H1 (cell line): ENCODE data around the gene FASTKD1. TPM values are rescaled to one million over a fixed set of nuclear protein-coding genes. Genes with fewer than 3 reads are reported as not detected.

ENCODE experiments used
- CHD1 ChIP-seq: IDR thresholded peaks from 2 replicates; pipeline ENCODE4 v1.6.1; 2012; ENCODE audit warnings: low read depth, low read length, improper control_type of control experiment
- EGR1 ChIP-seq: IDR thresholded peaks from 2 replicates; pipeline ENCODE4 v1.6.1; 2011; ENCODE audit warnings: low read depth, low read length, borderline replicate concordance
- RNF2 ChIP-seq: fragments of 200-900, 300-1000 bp; sonication (generic); IDR thresholded peaks from 2 replicates; pipeline ENCODE4 v1.7.1; 2016; ENCODE audit warnings: borderline replicate concordance, low read depth, mild to moderate bottlenecking, antibody characterized with exemption, low read length; ENCODE audit not compliant: poor library complexity, severe bottlenecking; ENCODE audit errors: missing control alignments
- TBP ChIP-seq: IDR thresholded peaks from 2 replicates; pipeline ENCODE4 v1.6.1; 2011; ENCODE audit warnings: low read depth, low read length, improper control_type of control experiment
- TEAD4 ChIP-seq: IDR thresholded peaks from 2 replicates; pipeline ENCODE4 v1.6.1; 2012; ENCODE audit warnings: low read depth, low read length, inconsistent platforms, mixed read lengths
- polyA plus RNA-seq, 7 experiments: library from polyadenylated mRNA; depleted of rRNA in 3 of 7; stranded (reverse) in 5 of 7; unstranded in 2 of 7; fragments of >200 nt in 5 of 7; fragments of 200-250 nt in 2 of 7; gene quantifications; 1 replicate in 5 of 7; 2 replicates in 1 of 7; 4 replicates in 1 of 7; pipeline versions ENCODE4 v1.2.1 to v1.2.3, GENCODE V29; 2011 to 2013; ENCODE audit warnings: missing spikeins in 2 of 7, mixed read lengths in 2 of 7
- total RNA-seq: library from RNA; stranded (reverse); fragmentation: NEBNext Ultra II Directional; extraction: Animal tissue kit (Norgen Biotek cat#: 25700); gene quantifications from 2 replicates; pipeline ENCODE4 v1.2.1, GENCODE V29; 2021
- TF ChIP-seq, protein P1 (sequence below): IDR thresholded peaks from 2 replicates; pipeline ENCODE4 v1.6.1; 2011; ENCODE audit warnings: low read depth, mild to moderate bottlenecking, low read length; ENCODE audit not compliant: insufficient read depth
- TF ChIP-seq, protein P2 (sequence below): IDR thresholded peaks from 2 replicates; pipeline ENCODE4 v1.6.1; 2011; ENCODE audit warnings: low read length, improper control_type of control experiment

Gene FASTKD1
- total and polyA plus RNA-seq, 2 of the 8 experiments (the other 6 are each of a cell fraction or from before 2014, with no cell fraction given) = 18.7 to 70.8 TPM

DNA sequence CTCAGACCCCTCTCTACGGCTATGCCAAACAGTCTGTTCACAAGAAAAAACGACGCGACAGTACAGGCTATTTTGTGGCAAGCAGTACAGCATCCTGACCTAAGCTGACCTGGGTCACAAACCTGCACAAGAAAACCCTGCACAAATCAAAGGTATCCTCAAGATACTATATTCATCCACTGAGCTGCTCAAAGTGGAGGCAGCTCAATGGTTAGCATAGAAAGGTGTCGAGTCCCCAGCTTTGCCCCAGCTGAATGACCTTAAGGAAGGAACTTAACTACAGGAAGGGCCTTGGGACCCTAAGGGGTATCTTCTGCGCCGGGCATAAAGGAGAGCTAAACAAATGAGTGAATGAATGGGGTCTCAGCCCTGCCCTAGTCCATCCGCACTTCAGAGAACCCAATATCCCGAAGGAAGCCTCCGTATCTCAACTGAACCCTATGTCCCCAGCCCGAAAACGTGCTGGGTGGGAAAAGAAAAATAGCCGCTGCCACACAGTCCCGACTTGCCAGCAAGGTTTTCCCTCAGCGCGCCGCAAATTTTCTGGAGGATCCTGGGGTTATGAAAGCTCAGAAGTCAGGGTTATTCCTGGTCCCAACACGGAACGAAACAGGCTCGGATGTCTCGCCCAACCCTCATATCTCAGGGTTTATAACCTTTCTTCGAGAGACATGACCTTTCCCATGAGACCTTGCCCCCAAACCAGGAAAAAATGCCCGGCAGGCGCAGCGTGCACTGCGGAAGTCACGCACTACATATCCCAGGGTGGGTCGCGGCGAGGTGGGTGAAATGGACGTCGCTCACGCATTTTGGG lies at the start of gene FASTKD1 (continued):
- TF ChIP-seq RNF2 (no peak), EGR1 (no peak; the same call in 1 of the 2 replicates), CHD1 (no peak), TEAD4 (peak; percentile 73), TBP (peak; percentile 83)
- TF ChIP-seq, protein P1, sequence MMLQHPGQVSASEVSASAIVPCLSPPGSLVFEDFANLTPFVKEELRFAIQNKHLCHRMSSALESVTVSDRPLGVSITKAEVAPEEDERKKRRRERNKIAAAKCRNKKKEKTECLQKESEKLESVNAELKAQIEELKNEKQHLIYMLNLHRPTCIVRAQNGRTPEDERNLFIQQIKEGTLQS = no peak
- TF ChIP-seq, protein P2, sequence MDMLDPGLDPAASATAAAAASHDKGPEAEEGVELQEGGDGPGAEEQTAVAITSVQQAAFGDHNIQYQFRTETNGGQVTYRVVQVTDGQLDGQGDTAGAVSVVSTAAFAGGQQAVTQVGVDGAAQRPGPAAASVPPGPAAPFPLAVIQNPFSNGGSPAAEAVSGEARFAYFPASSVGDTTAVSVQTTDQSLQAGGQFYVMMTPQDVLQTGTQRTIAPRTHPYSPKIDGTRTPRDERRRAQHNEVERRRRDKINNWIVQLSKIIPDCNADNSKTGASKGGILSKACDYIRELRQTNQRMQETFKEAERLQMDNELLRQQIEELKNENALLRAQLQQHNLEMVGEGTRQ = no peak
